ENCODE measurements around the gene CTNND2.

CTNND2 gene

DNA sequence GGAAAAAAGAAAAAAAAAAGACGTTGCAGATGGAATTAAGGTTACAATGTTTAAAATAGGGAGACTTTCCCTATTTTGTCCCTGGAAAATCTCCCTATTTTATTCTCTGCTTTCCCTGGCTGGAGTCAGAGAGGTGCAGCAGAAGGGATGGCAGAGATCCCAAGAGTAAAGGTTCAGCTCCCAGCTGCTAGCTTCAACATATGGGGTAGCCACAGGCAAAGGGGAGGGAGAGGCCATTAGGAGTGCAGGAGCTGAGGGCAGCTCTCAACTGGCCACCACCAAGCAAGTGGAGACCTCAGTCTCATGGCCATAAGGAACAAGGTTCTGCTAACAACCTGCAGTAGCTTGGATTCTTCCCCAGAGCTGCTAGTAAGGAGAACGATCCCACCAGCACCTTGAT lies 776.2 kb downstream of the CTNND2 start:
- H3K9me3 ChIP-seq (ENCODE audit: control insufficient read depth, low read length): no peaks in the 10 kb centered on the region

DNA sequence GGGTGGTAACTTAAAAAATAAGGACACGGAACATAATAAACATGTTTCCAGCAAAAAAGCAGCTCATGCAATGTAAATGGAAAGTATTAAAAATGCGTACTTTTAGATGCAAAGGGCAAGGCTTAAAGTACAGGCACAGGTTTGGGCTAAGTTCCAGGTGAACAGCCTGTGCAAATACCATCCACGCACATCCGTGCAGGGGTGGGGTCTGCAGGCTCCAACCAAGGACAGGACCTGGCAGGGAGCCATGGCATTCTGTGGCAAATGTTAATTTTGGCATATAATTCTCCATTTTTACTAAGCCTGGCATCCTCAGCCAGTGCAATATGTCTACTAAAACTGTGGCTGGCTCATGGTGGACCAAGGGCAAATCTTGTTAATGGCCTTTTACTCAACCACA lies 777.4 kb downstream of the CTNND2 start:
- 91% methylated on average over 4 of the region's 4 CpGs for WGBS
- peaks cover 0 to 5% of the 10 kb centered on the region in 2 experiments for H3K27me3 ChIP-seq (ENCODE audit: control insufficient read depth in 1 of 2, insufficient read depth in 1 of 2, low read length in 2 of 2)
- no peaks in the 10 kb centered on the region for H3K4me1 ChIP-seq (ENCODE audit: control insufficient read depth, insufficient read depth, low read depth, low read length)
- H2AFZ ChIP-seq (ENCODE audit: low read depth, low read length): no peak overlapping the region
- H3K79me1 ChIP-seq (replicated peaks; ENCODE audit: low read length, poor library complexity, severe bottlenecking): no peaks in the 10 kb centered on the region
- no peak overlapping the region for H3K18ac ChIP-seq (ENCODE audit: low read depth in 1 of 2, low read length in 2 of 2)
- no peak for DNase-seq
- no peaks in the 10 kb centered on the region for H3K36me3 ChIP-seq (ENCODE audit: control insufficient read depth in 1 of 2, insufficient read depth in 2 of 2, low read depth in 1 of 2, low read length in 2 of 2)
- no peaks in the 10 kb centered on the region for H3K9me3 ChIP-seq (ENCODE audit: control insufficient read depth, low read length)
- no peak overlapping the region for H3K23ac ChIP-seq (ENCODE audit: low read length in 2 of 2)
- H2AK5ac ChIP-seq (ENCODE audit: low read length, severe bottlenecking): no peak overlapping the region
- H3K14ac ChIP-seq (ENCODE audit: low read length in 2 of 2): no peak overlapping the region
- no peak overlapping the region for H2BK15ac ChIP-seq (ENCODE audit: low read depth, poor library complexity, severe bottlenecking)
- no peak overlapping the region for H2BK12ac ChIP-seq (ENCODE audit: low read length in 2 of 2)
- no peak overlapping the region for H3K27ac ChIP-seq (ENCODE audit: low read length, poor library complexity, severe bottlenecking)
- H2BK5ac ChIP-seq (ENCODE audit: low read depth, low read length, poor library complexity, severe bottlenecking): no peak overlapping the region
- no peak overlapping the region for H3K4ac ChIP-seq (ENCODE audit: low read depth in 1 of 2, low read length in 2 of 2)
- H3K9ac ChIP-seq (ENCODE audit: low read length): no peak overlapping the region
- H2BK120ac ChIP-seq (ENCODE audit: low read depth, low read length): no peak overlapping the region
- H4K91ac ChIP-seq (ENCODE audit: low read length): no peak overlapping the region
- no peak overlapping the region for H3K4me2 ChIP-seq (ENCODE audit: low read length, poor library complexity, severe bottlenecking)
- H4K8ac ChIP-seq (ENCODE audit: low read length): no peak overlapping the region
- no peak overlapping the region for H3K4me3 ChIP-seq (ENCODE audit: insufficient read depth in 1 of 2, low read depth in 1 of 2, low read length in 2 of 2)

More for the DNA sequence above, 776.2 kb downstream of the CTNND2 start:
- H3K4me3 ChIP-seq (ENCODE audit: insufficient read depth in 1 of 2, low read depth in 1 of 2, low read length in 2 of 2): no peak overlapping the region
- H2AFZ ChIP-seq (ENCODE audit: low read depth, low read length): no peak overlapping the region
- H3K27me3 ChIP-seq (ENCODE audit: control insufficient read depth in 1 of 2, insufficient read depth in 1 of 2, low read length in 2 of 2): peaks cover 0 to 2% of the 10 kb centered on the region in 2 experiments
- H2BK15ac ChIP-seq (ENCODE audit: low read depth, poor library complexity, severe bottlenecking): no peak overlapping the region
- H2AK5ac ChIP-seq (ENCODE audit: low read length, severe bottlenecking): no peak overlapping the region
- H3K18ac ChIP-seq (ENCODE audit: low read depth in 1 of 2, low read length in 2 of 2): no peak overlapping the region
- WGBS: 90% methylated on average over 2 of the region's 2 CpGs
- H3K79me1 ChIP-seq (replicated peaks; ENCODE audit: low read length, poor library complexity, severe bottlenecking): no peaks in the 10 kb centered on the region
- H3K23ac ChIP-seq (ENCODE audit: low read length in 2 of 2): no peak overlapping the region
- H3K14ac ChIP-seq (ENCODE audit: low read length in 2 of 2): no peak overlapping the region
- H2BK12ac ChIP-seq (ENCODE audit: low read length in 2 of 2): no peak overlapping the region
- H2BK5ac ChIP-seq (ENCODE audit: low read depth, low read length, poor library complexity, severe bottlenecking): no peak overlapping the region
- H3K9ac ChIP-seq (ENCODE audit: low read length): no peak overlapping the region
- H2BK120ac ChIP-seq (ENCODE audit: low read depth, low read length): no peak overlapping the region
- H3K27ac ChIP-seq (ENCODE audit: low read length, poor library complexity, severe bottlenecking): no peak overlapping the region
- H4K8ac ChIP-seq (ENCODE audit: low read length): no peak overlapping the region
- no peak overlapping the region for H3K4ac ChIP-seq (ENCODE audit: low read depth in 1 of 2, low read length in 2 of 2)
- H3K36me3 ChIP-seq (ENCODE audit: control insufficient read depth in 1 of 2, insufficient read depth in 2 of 2, low read depth in 1 of 2, low read length in 2 of 2): no peaks in the 10 kb centered on the region
- no peak overlapping the region for H3K4me2 ChIP-seq (ENCODE audit: low read length, poor library complexity, severe bottlenecking)
- no peak overlapping the region for H4K91ac ChIP-seq (ENCODE audit: low read length)
- no peaks in the 10 kb centered on the region for H3K4me1 ChIP-seq (ENCODE audit: control insufficient read depth, insufficient read depth, low read depth, low read length)
- no peak for DNase-seq

GRCh38 chr5:11121885-11122284 lies 782.4 kb downstream of the CTNND2 start:
- H3K36me3 ChIP-seq (ENCODE audit: control insufficient read depth in 1 of 2, insufficient read depth in 2 of 2, low read depth in 1 of 2, low read length in 2 of 2): no peaks in the 10 kb centered on the region
- H3K4ac ChIP-seq (ENCODE audit: low read depth in 1 of 2, low read length in 2 of 2): no peak overlapping the region
- no peak overlapping the region for H4K8ac ChIP-seq (ENCODE audit: low read length)
- H2BK12ac ChIP-seq (ENCODE audit: low read length in 2 of 2): no peak overlapping the region
- no peak overlapping the region for H4K91ac ChIP-seq (ENCODE audit: low read length)
- H3K9me3 ChIP-seq (ENCODE audit: control insufficient read depth, low read length): no peaks in the 10 kb centered on the region
- H3K4me1 ChIP-seq (ENCODE audit: control insufficient read depth, insufficient read depth, low read depth, low read length): no peaks in the 10 kb centered on the region
- no peak overlapping the region for H2BK15ac ChIP-seq (ENCODE audit: low read depth, poor library complexity, severe bottlenecking)
- no peak overlapping the region for H3K27ac ChIP-seq (ENCODE audit: low read length, poor library complexity, severe bottlenecking)
- DNase-seq: no peak
- H3K14ac ChIP-seq (ENCODE audit: low read length in 2 of 2): no peak overlapping the region
- no peak overlapping the region for H2AK5ac ChIP-seq (ENCODE audit: low read length, severe bottlenecking)
- WGBS: 80% methylated on average over 2 of the region's 3 CpGs
- H2AFZ ChIP-seq (ENCODE audit: low read depth, low read length): no peak overlapping the region
- no peak overlapping the region for H3K9ac ChIP-seq (ENCODE audit: low read length)
- H2BK120ac ChIP-seq (ENCODE audit: low read depth, low read length): no peak overlapping the region
- H3K4me2 ChIP-seq (ENCODE audit: low read length, poor library complexity, severe bottlenecking): no peak overlapping the region
- H3K4me3 ChIP-seq (ENCODE audit: insufficient read depth in 1 of 2, low read depth in 1 of 2, low read length in 2 of 2): no peak overlapping the region
- H3K79me1 ChIP-seq (replicated peaks; ENCODE audit: low read length, poor library complexity, severe bottlenecking): no peaks in the 10 kb centered on the region
- no peak overlapping the region for H2BK5ac ChIP-seq (ENCODE audit: low read depth, low read length, poor library complexity, severe bottlenecking)
- no peak overlapping the region for H3K23ac ChIP-seq (ENCODE audit: low read length in 2 of 2)
- H3K18ac ChIP-seq (ENCODE audit: low read depth in 1 of 2, low read length in 2 of 2): no peak overlapping the region
- H3K27me3 ChIP-seq (ENCODE audit: control insufficient read depth in 1 of 2, insufficient read depth in 1 of 2, low read length in 2 of 2): peaks cover 0 to 5% of the 10 kb centered on the region in 2 experiments

GRCh38 chr5:11110128-11110527 lies 794.1 kb downstream of the CTNND2 start:
- no peak overlapping the region for H3K18ac ChIP-seq (ENCODE audit: low read depth in 1 of 2, low read length in 2 of 2)
- H3K4me3 ChIP-seq (ENCODE audit: insufficient read depth in 1 of 2, low read depth in 1 of 2, low read length in 2 of 2): no peak overlapping the region
- 85% methylated on average over 6 of the region's 6 CpGs for WGBS
- H3K79me1 ChIP-seq (replicated peaks; ENCODE audit: low read length, poor library complexity, severe bottlenecking): no peaks in the 10 kb centered on the region
- H3K4ac ChIP-seq (ENCODE audit: low read depth in 1 of 2, low read length in 2 of 2): no peak overlapping the region
- no peaks in the 10 kb centered on the region for H3K4me1 ChIP-seq (ENCODE audit: control insufficient read depth, insufficient read depth, low read depth, low read length)
- H2AK5ac ChIP-seq (ENCODE audit: low read length, severe bottlenecking): no peak overlapping the region
- no peak overlapping the region for H4K91ac ChIP-seq (ENCODE audit: low read length)
- H2BK5ac ChIP-seq (ENCODE audit: low read depth, low read length, poor library complexity, severe bottlenecking): no peak overlapping the region
- no peaks in the 10 kb centered on the region for H3K36me3 ChIP-seq (ENCODE audit: control insufficient read depth in 1 of 2, insufficient read depth in 2 of 2, low read depth in 1 of 2, low read length in 2 of 2)
- no peak overlapping the region for H2BK12ac ChIP-seq (ENCODE audit: low read length in 2 of 2)
- no peak overlapping the region for H3K9ac ChIP-seq (ENCODE audit: low read length)
- no peak overlapping the region for H3K14ac ChIP-seq (ENCODE audit: low read length in 2 of 2)
- H2BK120ac ChIP-seq (ENCODE audit: low read depth, low read length): no peak overlapping the region
- H4K8ac ChIP-seq (ENCODE audit: low read length): no peak overlapping the region
- H3K23ac ChIP-seq (ENCODE audit: low read length in 2 of 2): no peak overlapping the region
- no peak overlapping the region for H3K27ac ChIP-seq (ENCODE audit: low read length, poor library complexity, severe bottlenecking)
- no peak overlapping the region for H3K4me2 ChIP-seq (ENCODE audit: low read length, poor library complexity, severe bottlenecking)
- H2BK15ac ChIP-seq (ENCODE audit: low read depth, poor library complexity, severe bottlenecking): no peak overlapping the region
- peaks cover 3 to 25% of the 10 kb centered on the region in 2 experiments for H3K27me3 ChIP-seq (ENCODE audit: control insufficient read depth in 1 of 2, insufficient read depth in 1 of 2, low read length in 2 of 2)
- H3K9me3 ChIP-seq (ENCODE audit: control insufficient read depth, low read length): no peaks in the 10 kb centered on the region
- H2AFZ ChIP-seq (ENCODE audit: low read depth, low read length): no peak overlapping the region
- DNase-seq: no peak
